Breast epithelium (tissue), 4 donors: Measurements from ENCODE around the gene PIK3R6. TPM values are rescaled to one million over a fixed set of nuclear protein-coding genes. Genes with fewer than 3 reads are reported as not detected.

Experiments used
- DNase-seq, 2 donors: peaks; one replicate each; pipeline ENCODE4 v3.0.0-alpha.2; 2019; ENCODE audit warnings: low spot score in 2 of 2
- H3K27ac ChIP-seq, 2 donors: fragments of 200-600 bp; sonication (generic) in 1 of 2; one replicate each; pipeline ENCODE4 v1.5.1; 2016 to 2019; ENCODE audit warnings: mild to moderate bottlenecking in 1 of 2
- H3K27me3 ChIP-seq, 2 donors: fragments of 200-600 bp; sonication (generic) in 1 of 2; one replicate each; pipeline versions ENCODE4 v1.5.1 to v1.6.0; 2017 to 2019; ENCODE audit warnings: control low read depth in 1 of 2, mild to moderate bottlenecking in 1 of 2
- H3K36me3 ChIP-seq: fragments of 200-600 bp; one replicate; pipeline ENCODE4 v1.5.1; 2019
- H3K4me1 ChIP-seq, 2 donors: fragments of 200-600 bp; sonication (generic); one replicate each; pipeline ENCODE4 v1.5.1; 2016 to 2019; ENCODE audit warnings: control low read depth in 1 of 2
- H3K4me3 ChIP-seq, 3 donors: fragments of 200-600 bp; sonication (generic); 1 replicate in 2 of 3; 2 replicates in 1 of 3; pipeline ENCODE4 v1.5.1; 2016 to 2019; ENCODE audit warnings: mild to moderate bottlenecking in 3 of 3, moderate library complexity in 2 of 3
- H3K9me3 ChIP-seq, 2 donors: fragments of 200-600 bp; sonication (generic) in 1 of 2; one replicate each; pipeline ENCODE4 v1.5.1; 2016 to 2019; ENCODE audit warnings: control low read depth in 1 of 2
- CTCF ChIP-seq, 3 donors: fragments of 450-650 bp; IDR thresholded peaks; one replicate each; pipeline ENCODE4 v1.5.1; 2016 to 2017; ENCODE audit warnings: antibody characterized with exemption in 3 of 3, mild to moderate bottlenecking in 3 of 3, moderate library complexity in 3 of 3
- POLR2A ChIP-seq: fragments of 450-650 bp; IDR thresholded peaks from one replicate; pipeline ENCODE4 v1.6.1; 2016; ENCODE audit warnings: antibody characterized with exemption, mild to moderate bottlenecking, moderate library complexity
- POLR2AphosphoS5 ChIP-seq, 3 donors: sonication (generic); formaldehyde crosslinking; IDR thresholded peaks; one replicate each; pipeline ENCODE4 v1.6.1; 2017; ENCODE audit warnings: antibody characterized with exemption in 3 of 3
- intact Hi-C: fragments of 100-400 bp; cut with DNase I; formaldehyde crosslinking; loops from one replicate; pipeline ENCODE4 v1.15.1; 2023; ENCODE audit warnings: low total_unique reads
- total RNA-seq, 3 donors: library from RNA; depleted of rRNA; stranded (reverse); fragments of >200 nt; gene quantifications; one replicate each; pipeline ENCODE4 v1.1.0, GENCODE V29; 2016

PIK3R6 gene, protein sequence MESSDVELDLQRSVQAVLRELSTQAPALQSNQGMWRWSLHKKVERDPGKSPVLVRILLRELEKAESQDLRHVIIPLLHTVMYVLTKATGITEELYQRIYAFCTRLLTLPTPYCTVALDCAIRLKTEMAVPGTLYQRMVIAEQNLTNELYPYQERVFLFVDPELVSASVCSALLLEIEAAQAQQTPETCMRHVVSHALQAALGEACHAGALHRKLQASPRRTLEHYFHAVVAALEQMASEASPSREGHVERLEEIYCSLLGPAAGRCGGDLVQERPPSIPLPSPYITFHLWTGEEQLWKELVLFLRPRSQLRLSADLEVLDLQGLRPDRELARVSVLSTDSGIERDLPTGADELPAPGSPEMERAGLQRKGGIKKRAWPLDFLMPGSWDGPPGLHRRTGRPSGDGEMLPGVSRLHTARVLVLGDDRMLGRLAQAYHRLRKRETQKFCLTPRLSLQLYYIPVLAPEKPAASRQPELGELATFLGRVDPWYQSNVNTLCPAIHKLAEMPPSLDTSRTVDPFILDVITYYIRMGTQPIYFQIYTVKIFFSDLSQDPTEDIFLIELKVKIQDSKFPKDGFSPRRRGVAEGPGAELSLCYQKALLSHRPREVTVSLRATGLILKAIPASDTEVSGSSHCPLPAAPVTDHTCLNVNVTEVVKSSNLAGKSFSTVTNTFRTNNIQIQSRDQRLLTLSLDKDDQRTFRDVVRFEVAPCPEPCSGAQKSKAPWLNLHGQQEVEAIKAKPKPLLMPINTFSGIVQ
- total RNA-seq: 1 to 10 TPM in 2 of 3 donors, under 1 TPM in 1; under 0.01 to 2.9 (median 2.5) TPM

GRCh38 chr17:8867361-8867981, at the start of gene PIK3R6:
PIK3R6 (minus strand) TSS chr17:8867674; CDS start chr17:8849794, 17,880 bp downstream.
- TF ChIP-seq CTCF (IDR thresholded peaks at IDR 0.05) (no peak), POLR2A (no peak), POLR2AphosphoS5 (IDR thresholded peaks at IDR 0.05) (no peak)
- Histone ChIP-seq H3K9me3 (no peaks in the 10 kb centered on the region), H3K27me3 (no peaks in the 10 kb centered on the region), H3K36me3 (no peaks in the 10 kb centered on the region), H3K4me3 (peak within 1 kb of the TSS in 2 of 3 donors; percentile 8 to 13), H3K4me1 (no peaks in the 10 kb centered on the region), H3K27ac (no peak within 1 kb of the TSS)
- no peak for DNase-seq
- intact Hi-C loops: no loop called here

DNA sequence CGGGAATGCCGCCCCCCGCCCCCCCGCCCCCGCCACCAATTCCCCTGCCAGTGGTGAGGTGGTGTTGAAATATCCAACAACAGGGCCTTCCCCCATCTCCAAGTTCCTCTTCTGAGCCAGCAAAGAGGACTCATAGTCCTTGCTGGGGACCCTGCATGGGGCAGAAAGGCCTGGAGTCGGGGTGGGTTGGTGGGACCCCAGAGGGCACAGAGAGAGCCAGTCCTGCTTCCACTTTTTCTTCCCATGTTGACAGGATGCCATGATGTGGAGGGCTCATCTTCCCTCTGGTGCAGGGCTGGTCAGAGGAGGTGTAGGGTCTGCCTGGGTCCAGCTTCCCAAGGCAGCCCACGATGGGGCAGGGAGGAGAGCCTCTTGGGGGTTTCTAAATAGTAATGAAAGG, 49.0 kb upstream of the PIK3R6 start:
- DNase-seq: no peak
- no peak overlapping the region for H3K27ac ChIP-seq
- peaks cover 5 to 17% of the 10 kb centered on the region in 2 donors for H3K9me3 ChIP-seq
- H3K4me1 ChIP-seq: no peaks in the 10 kb centered on the region
- peaks cover 0 to 10% of the 10 kb centered on the region in 2 donors for H3K27me3 ChIP-seq
- no peak for TF ChIP-seq CTCF (IDR thresholded peaks at IDR 0.05)
- TF ChIP-seq POLR2AphosphoS5 (IDR thresholded peaks at IDR 0.05): no peak
- no peaks in the 10 kb centered on the region for H3K36me3 ChIP-seq
- no peak overlapping the region for H3K4me3 ChIP-seq
- intact Hi-C loops: no loop called here

DNA sequence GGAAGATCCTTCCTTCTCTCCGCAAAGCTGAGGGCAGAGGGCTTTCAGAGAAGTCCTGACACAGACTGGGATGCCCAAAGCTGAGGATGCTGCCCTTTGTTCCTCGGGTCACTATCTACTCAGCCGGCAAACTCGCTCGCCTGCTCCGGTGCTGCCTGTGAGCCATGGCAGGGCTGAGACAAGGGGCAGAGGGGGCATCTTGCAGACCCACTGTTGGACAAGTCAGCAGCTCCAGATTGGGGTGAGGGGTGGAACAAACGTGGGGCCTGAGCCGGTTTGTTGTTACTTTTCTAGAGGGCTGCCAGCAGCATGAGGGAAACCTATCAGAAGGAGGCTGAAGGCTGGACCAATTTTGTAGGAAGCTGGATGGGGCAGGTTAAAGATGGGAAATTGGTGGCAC, 47.1 kb upstream of the PIK3R6 start:
- intact Hi-C loops: loop anchor here (5.0 kb wide), 1 partner anchor 317 kb away; no protein-coding TSS in a partner anchor
- no peak overlapping the region for H3K27ac ChIP-seq
- no peak for DNase-seq
- H3K36me3 ChIP-seq: no peaks in the 10 kb centered on the region
- H3K4me3 ChIP-seq: no peak overlapping the region
- peaks cover 5 to 17% of the 10 kb centered on the region in 2 donors for H3K9me3 ChIP-seq
- H3K4me1 ChIP-seq: no peaks in the 10 kb centered on the region
- H3K27me3 ChIP-seq: peaks cover 0 to 13% of the 10 kb centered on the region in 2 donors
- TF ChIP-seq POLR2A (no peak), CTCF (IDR thresholded peaks at IDR 0.05) (no peak), POLR2AphosphoS5 (IDR thresholded peaks at IDR 0.05) (no peak)

DNA sequence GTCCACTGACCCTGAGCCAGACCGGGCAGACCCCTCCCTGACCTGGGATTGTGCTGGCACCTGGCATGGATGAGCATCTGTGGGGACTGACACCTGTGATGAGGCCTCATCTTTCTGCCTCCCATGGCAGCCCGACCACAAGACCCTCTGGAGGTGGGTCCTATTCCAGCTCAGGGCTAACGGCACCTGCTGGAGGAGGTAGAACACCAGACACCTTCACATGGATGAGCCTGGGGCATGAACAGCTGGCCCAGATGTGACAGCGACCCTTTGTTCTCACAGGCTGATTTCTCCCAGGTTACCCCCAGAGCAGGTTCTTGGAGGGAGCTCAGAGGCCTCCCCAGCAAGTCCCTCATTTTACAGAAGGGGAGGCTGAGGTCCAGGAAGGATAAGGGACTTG, 46.4 kb upstream of the PIK3R6 start:
- H3K4me1 ChIP-seq: no peaks in the 10 kb centered on the region

More for the DNA sequence above, 46.4 kb upstream of the PIK3R6 start:
- no peak for DNase-seq
- Histone ChIP-seq H3K27me3 (peaks cover 0 to 13% of the 10 kb centered on the region in 2 donors), H3K27ac (no peak overlapping the region), H3K36me3 (no peaks in the 10 kb centered on the region), H3K9me3 (peaks cover 5 to 16% of the 10 kb centered on the region in 2 donors), H3K4me3 (no peak overlapping the region)
- intact Hi-C loops: loop anchor here (5.0 kb wide), 1 partner anchor 317 kb away; no protein-coding TSS in a partner anchor
- TF ChIP-seq CTCF (IDR thresholded peaks at IDR 0.05): no peak
- TF ChIP-seq POLR2A: no peak
- no peak for TF ChIP-seq POLR2AphosphoS5 (IDR thresholded peaks at IDR 0.05)
